OCI-LY7 (cell line): ENCODE results near the gene RXFP3. TPM values are rescaled to one million over a fixed set of nuclear protein-coding genes. Genes with fewer than 3 reads are reported as not detected.

ENCODE experiments used
- Bru-seq: library from RNA; stranded (reverse); fragments of 400-500 nt; gene quantifications from one replicate; lab custom pipeline; 2021; lab: Mats Ljungman, UMichigan
- BruChase-seq, 2 experiments: library from RNA; stranded (reverse); fragments of 400-500 nt; gene quantifications; one replicate each; lab custom pipeline; 2021; lab: Mats Ljungman, UMichigan
- BruUV-seq: library from RNA; stranded (reverse); fragments of 400-500 nt; replicated peaks from 2 replicates; lab custom pipeline; 2021; lab: Mats Ljungman, UMichigan
- CTCF ChIA-PET: fragments of 300-600 bp; sonication (Branson Sonifier 250); formaldehyde crosslinking; loops from one replicate; lab custom pipeline; 2022; ENCODE audit warnings: antibody characterized with exemption; ENCODE audit not compliant: unreplicated experiment; lab: Charles Lee
- POLR2A ChIA-PET: fragments of 300-600 bp; sonication (Branson Sonifier 250); formaldehyde crosslinking; loops from one replicate; lab custom pipeline; 2022; ENCODE audit warnings: antibody characterized with exemption; lab: Charles Lee
- DNase-seq: peaks from one replicate; pipeline ENCODE4 v3.0.0-alpha.2; 2015; ENCODE audit warnings: low spot score
- H2AFZ ChIP-seq: fragments of 200-600 bp; sonication (generic), shearing (Covaris generic); 2 replicates; pipeline ENCODE4 v1.6.1; 2014; ENCODE audit warnings: mild to moderate bottlenecking, antibody characterized with exemption, low read length, moderate library complexity
- H3K27ac ChIP-seq: fragments of 200-600 bp; sonication (generic); 2 replicates; pipeline ENCODE4 v1.5.1; 2014; ENCODE audit warnings: mixed run types, low read depth, mild to moderate bottlenecking, moderate library complexity, low read length, inconsistent platforms; ENCODE audit not compliant: poor library complexity, severe bottlenecking
- H3K36me3 ChIP-seq: fragments of 200-600 bp; sonication (generic); 2 replicates; pipeline ENCODE4 v1.6.1; 2014; ENCODE audit warnings: mild to moderate bottlenecking, antibody characterized with exemption, low read length, moderate library complexity, mixed read lengths; ENCODE audit not compliant: insufficient read depth
- H3K4me1 ChIP-seq: fragments of 200-600 bp; sonication (generic); 2 replicates; pipeline ENCODE4 v1.5.1; 2014; ENCODE audit warnings: mild to moderate bottlenecking, low read length; ENCODE audit not compliant: insufficient read depth, poor library complexity, severe bottlenecking
- H3K4me2 ChIP-seq: fragments of 200-600 bp; sonication (generic); 2 replicates; pipeline ENCODE4 v1.6.1; 2014; ENCODE audit warnings: mild to moderate bottlenecking, low read length
- H3K4me3 ChIP-seq: fragments of 200-600 bp; sonication (generic); 2 replicates; pipeline ENCODE4 v1.5.1; 2014; ENCODE audit warnings: mild to moderate bottlenecking, low read depth, low read length; ENCODE audit not compliant: poor library complexity, severe bottlenecking
- H3K79me2 ChIP-seq: fragments of 200-600 bp; sonication (generic); 2 replicates; pipeline ENCODE4 v1.6.1; 2016; ENCODE audit warnings: low read depth, mild to moderate bottlenecking, low read length, moderate library complexity, mixed read lengths; ENCODE audit not compliant: insufficient read depth
- H3K9me2 ChIP-seq: fragments of 200-600 bp; sonication (generic); 2 replicates; pipeline ENCODE4 v1.6.1; 2016; ENCODE audit warnings: mild to moderate bottlenecking, low read length, mixed read lengths; ENCODE audit not compliant: insufficient read depth
- H3K9me3 ChIP-seq: fragments of 200-600 bp; sonication (generic); 2 replicates; pipeline ENCODE4 v1.6.1; 2014; ENCODE audit warnings: mild to moderate bottlenecking, mixed run types, low read length, mixed read lengths
- H4K20me1 ChIP-seq: fragments of 200-600 bp; sonication (generic); 2 replicates; pipeline ENCODE4 v1.6.1; 2014; ENCODE audit warnings: mild to moderate bottlenecking, antibody characterized with exemption, low read length, moderate library complexity, mixed read lengths; ENCODE audit not compliant: insufficient read depth
- EZH2phosphoT487 ChIP-seq: fragments of 200-600 bp; sonication (generic); IDR thresholded peaks from 2 replicates; pipeline ENCODE4 v1.6.1; 2018; ENCODE audit warnings: low read depth, borderline replicate concordance, mild to moderate bottlenecking, mixed run types, antibody characterized with exemption, low read length, moderate library complexity, mixed read lengths
- intact Hi-C: fragments of 100-400 bp; cut with micrococcal nuclease; formaldehyde crosslinking; loops from one replicate; pipeline ENCODE4 v1.10.0; 2022; ENCODE audit not compliant: unreplicated experiment
- long read RNA-seq: library from polyadenylated mRNA; stranded (forward); transcript quantifications from one replicate; pipeline ENCODE4 v2.0.0, GENCODE V29; 2022
- total RNA-seq, 2 experiments: library from RNA; depleted of rRNA in 1 of 2; stranded (reverse); fragments of >200 nt in 1 of 2; shearing (Covaris generic) in 1 of 2; gene quantifications; 2 replicates each; pipeline ENCODE4 v1.2.3, GENCODE V29; 2014 to 2022
- TF ChIP-seq, protein P1 (sequence below): fragments of 200-600 bp; sonication (generic); conservative IDR thresholded peaks from 2 replicates; pipeline ENCODE4 v1.5.1; 2014; ENCODE audit warnings: mild to moderate bottlenecking, antibody characterized with exemption, low read length, moderate library complexity, mixed read lengths

Gene RXFP3, protein sequence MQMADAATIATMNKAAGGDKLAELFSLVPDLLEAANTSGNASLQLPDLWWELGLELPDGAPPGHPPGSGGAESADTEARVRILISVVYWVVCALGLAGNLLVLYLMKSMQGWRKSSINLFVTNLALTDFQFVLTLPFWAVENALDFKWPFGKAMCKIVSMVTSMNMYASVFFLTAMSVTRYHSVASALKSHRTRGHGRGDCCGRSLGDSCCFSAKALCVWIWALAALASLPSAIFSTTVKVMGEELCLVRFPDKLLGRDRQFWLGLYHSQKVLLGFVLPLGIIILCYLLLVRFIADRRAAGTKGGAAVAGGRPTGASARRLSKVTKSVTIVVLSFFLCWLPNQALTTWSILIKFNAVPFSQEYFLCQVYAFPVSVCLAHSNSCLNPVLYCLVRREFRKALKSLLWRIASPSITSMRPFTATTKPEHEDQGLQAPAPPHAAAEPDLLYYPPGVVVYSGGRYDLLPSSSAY
- not detected in 2 replicates for total RNA-seq (2014; rRNA removed; shearing (Covaris generic))
- not detected in 2 replicates for total RNA-seq (2022)
- Bru-seq, nascent RNA = not detected
- not detected for BruChase-seq, experiment 1, labeled RNA remaining after a 6-hour chase
- BruChase-seq, experiment 2, labeled RNA remaining after a 2-hour chase = not detected
- long read RNA-seq = 0 reads

DNA sequence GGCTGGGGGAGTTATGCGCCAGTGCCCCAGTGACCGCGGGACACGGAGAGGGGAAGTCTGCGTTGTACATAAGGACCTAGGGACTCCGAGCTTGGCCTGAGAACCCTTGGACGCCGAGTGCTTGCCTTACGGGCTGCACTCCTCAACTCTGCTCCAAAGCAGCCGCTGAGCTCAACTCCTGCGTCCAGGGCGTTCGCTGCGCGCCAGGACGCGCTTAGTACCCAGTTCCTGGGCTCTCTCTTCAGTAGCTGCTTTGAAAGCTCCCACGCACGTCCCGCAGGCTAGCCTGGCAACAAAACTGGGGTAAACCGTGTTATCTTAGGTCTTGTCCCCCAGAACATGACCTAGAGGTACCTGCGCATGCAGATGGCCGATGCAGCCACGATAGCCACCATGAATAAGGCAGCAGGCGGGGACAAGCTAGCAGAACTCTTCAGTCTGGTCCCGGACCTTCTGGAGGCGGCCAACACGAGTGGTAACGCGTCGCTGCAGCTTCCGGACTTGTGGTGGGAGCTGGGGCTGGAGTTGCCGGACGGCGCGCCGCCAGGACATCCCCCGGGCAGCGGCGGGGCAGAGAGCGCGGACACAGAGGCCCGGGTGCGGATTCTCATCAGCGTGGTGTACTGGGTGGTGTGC, at the start of gene RXFP3:
RXFP3 (plus strand) TSS at position 6 of the 636 bp plus-strand sequence; CDS start at position 361, 355 bp downstream.
- POLR2A ChIA-PET = no interaction called here
- no peak within 1 kb of the TSS for H3K4me2 ChIP-seq
- no peaks in the 10 kb centered on the region for H3K4me1 ChIP-seq
- no peaks in the 10 kb centered on the region for H3K9me3 ChIP-seq
- CTCF ChIA-PET = no interaction called here
- no peak within 1 kb of the TSS for H3K27ac ChIP-seq
- TF ChIP-seq, protein P1, sequence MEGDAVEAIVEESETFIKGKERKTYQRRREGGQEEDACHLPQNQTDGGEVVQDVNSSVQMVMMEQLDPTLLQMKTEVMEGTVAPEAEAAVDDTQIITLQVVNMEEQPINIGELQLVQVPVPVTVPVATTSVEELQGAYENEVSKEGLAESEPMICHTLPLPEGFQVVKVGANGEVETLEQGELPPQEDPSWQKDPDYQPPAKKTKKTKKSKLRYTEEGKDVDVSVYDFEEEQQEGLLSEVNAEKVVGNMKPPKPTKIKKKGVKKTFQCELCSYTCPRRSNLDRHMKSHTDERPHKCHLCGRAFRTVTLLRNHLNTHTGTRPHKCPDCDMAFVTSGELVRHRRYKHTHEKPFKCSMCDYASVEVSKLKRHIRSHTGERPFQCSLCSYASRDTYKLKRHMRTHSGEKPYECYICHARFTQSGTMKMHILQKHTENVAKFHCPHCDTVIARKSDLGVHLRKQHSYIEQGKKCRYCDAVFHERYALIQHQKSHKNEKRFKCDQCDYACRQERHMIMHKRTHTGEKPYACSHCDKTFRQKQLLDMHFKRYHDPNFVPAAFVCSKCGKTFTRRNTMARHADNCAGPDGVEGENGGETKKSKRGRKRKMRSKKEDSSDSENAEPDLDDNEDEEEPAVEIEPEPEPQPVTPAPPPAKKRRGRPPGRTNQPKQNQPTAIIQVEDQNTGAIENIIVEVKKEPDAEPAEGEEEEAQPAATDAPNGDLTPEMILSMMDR = no peak
- no peak for TF ChIP-seq EZH2phosphoT487
- intact Hi-C loops = no loop called here
- no TSS peak for BruUV-seq
- no peak within 1 kb of the TSS for H2AFZ ChIP-seq
- no peaks in the 10 kb centered on the region for H3K79me2 ChIP-seq
- no peak within 1 kb of the TSS for H3K4me3 ChIP-seq
- H3K36me3 ChIP-seq = no peaks in the 10 kb centered on the region
- no peaks in the 10 kb centered on the region for H3K9me2 ChIP-seq
- no peaks in the 10 kb centered on the region for H4K20me1 ChIP-seq
- DNase-seq = no peak

DNA sequence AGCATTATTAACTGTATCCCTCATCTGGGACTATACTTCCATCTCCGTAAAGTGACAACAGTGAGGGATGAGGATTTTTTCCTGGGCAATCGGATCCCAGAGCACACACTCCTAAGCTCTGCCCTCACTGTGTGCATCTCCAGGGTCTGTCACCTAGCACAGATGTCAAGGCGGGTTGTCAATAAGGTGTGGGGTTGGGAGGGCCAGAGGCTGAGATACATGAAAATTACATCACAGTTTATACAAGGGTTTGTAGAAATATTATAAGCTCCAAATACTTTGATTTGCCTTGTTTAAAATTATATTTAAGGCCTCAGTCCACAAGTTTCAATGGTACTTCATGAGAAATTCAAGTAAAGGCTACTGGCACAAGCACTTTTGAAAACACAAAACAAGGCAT, 48.9 kb upstream of the RXFP3 start:
- H4K20me1 ChIP-seq = no peaks in the 10 kb centered on the region
- H3K4me2 ChIP-seq = no peak overlapping the region
- ChIA-PET CTCF (no interaction called here), POLR2A (interaction anchor here (0.6 to 1.0 kb wide), 2 partner anchors 10 to 95 kb away, joined by 3 to 6 read pairs; no protein-coding TSS in a partner anchor)
- H3K4me1 ChIP-seq = no peaks in the 10 kb centered on the region
- no TSS peak for BruUV-seq
- H2AFZ ChIP-seq = no peak overlapping the region
- intact Hi-C loops = no loop called here
- H3K36me3 ChIP-seq = no peaks in the 10 kb centered on the region
- TF ChIP-seq, protein P1 = no peak
- TF ChIP-seq EZH2phosphoT487 = no peak
- no peak overlapping the region for H3K4me3 ChIP-seq
- no peaks in the 10 kb centered on the region for H3K79me2 ChIP-seq
- DNase-seq = no peak
- no peaks in the 10 kb centered on the region for H3K9me2 ChIP-seq
- no peak overlapping the region for H3K27ac ChIP-seq
- no peaks in the 10 kb centered on the region for H3K9me3 ChIP-seq
